ENCODE results near the gene YIPF1.

DNA sequence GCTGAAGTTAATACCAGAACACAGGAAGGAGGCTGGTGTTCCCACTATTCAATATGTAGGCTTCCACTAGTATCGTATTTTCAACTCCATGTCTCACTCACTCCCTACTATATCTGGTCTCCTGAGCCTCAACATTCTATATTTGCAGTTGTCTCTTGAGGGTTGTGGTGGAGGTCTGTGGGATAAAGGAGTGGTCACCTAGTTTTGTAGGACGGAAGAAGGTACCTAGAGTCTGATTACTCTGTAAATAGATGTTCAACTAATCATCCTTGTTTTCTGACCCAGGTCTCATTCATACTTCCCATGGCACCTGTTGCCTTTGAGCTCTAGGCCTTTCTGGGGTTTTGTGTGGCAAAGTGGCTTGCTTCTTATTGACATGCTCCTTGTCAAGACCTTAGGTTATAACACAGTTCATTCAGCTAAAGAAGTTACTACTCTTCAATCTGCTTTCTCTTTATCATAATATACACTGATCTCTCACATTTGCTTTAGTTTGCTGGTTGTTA, 37.8 kb upstream of the YIPF1 start:
- TF ChIP-seq FOXM1 (IDR thresholded peaks at IDR 0.05; ENCODE audit: borderline replicate concordance) = no peak
- no peak for TF ChIP-seq FOXA1 (IDR thresholded peaks at IDR 0.05)
- no peak for TF ChIP-seq ZNF384 (IDR thresholded peaks at IDR 0.05)
- TF ChIP-seq SP1 (IDR thresholded peaks at IDR 0.05) = no peak
- no peak for TF ChIP-seq BHLHE40 (IDR thresholded peaks at IDR 0.05; ENCODE audit: borderline replicate concordance)
- no peak for TF ChIP-seq FOXK2 (IDR thresholded peaks at IDR 0.05)
- TF ChIP-seq CTBP1 (IDR thresholded peaks at IDR 0.05; ENCODE audit: borderline replicate concordance) = no peak
- TF ChIP-seq L3MBTL2 (conservative IDR thresholded peaks at IDR 0.05) = no peak
- no peak for TF ChIP-seq TARDBP (IDR thresholded peaks at IDR 0.05)
- no peak for TF ChIP-seq SUZ12 (IDR thresholded peaks at IDR 0.05)
- no peak for TF ChIP-seq HDGF (IDR thresholded peaks at IDR 0.05; ENCODE audit: borderline replicate concordance)
- TF ChIP-seq NFRKB (IDR thresholded peaks at IDR 0.05) = no peak
- TF ChIP-seq ELF4 (IDR thresholded peaks at IDR 0.05) = no peak
- TF ChIP-seq, protein P1, sequence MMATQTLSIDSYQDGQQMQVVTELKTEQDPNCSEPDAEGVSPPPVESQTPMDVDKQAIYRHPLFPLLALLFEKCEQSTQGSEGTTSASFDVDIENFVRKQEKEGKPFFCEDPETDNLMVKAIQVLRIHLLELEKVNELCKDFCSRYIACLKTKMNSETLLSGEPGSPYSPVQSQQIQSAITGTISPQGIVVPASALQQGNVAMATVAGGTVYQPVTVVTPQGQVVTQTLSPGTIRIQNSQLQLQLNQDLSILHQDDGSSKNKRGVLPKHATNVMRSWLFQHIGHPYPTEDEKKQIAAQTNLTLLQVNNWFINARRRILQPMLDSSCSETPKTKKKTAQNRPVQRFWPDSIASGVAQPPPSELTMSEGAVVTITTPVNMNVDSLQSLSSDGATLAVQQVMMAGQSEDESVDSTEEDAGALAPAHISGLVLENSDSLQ (IDR thresholded peaks at IDR 0.05) = no peak

Data from HEK293T (cell line).